ENCODE data around the gene LRP1B. TPM values are rescaled to one million over a fixed set of nuclear protein-coding genes. Genes with fewer than 3 reads are reported as not detected.

Gene LRP1B
- total RNA-seq, 2 donors from 2014 or later: 0.91 to 1.2 TPM

DNA sequence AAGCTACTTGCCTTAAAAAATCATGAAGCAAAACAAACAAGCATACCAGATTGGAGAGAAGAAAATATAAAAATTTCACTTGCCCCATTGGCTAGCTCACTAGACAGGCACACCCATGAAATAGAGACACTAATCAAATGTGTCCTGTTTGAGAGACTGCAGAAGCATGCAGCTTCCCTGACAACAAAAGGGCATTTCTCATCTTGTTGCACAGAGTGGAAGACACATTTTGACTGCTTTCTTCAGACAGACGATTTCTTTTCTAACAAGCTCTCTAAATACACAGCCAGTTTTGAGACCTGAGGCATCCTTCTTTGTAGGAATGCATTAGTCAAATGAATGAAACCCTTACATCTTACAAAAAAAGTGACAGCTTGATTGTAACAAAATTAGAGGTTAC, 1792.0 kb downstream of the LRP1B start:
- H3K27me3 ChIP-seq (replicated peaks; ENCODE audit: insufficient read depth): no peaks in the 10 kb centered on the region
- intact Hi-C loops (cut with DNase I): no loop called here
- TF ChIP-seq POLR2AphosphoS5 (IDR thresholded peaks at IDR 0.05) (no peak), POLR2A (IDR thresholded peaks at IDR 0.05) (no peak)
- TF ChIP-seq, protein P1, sequence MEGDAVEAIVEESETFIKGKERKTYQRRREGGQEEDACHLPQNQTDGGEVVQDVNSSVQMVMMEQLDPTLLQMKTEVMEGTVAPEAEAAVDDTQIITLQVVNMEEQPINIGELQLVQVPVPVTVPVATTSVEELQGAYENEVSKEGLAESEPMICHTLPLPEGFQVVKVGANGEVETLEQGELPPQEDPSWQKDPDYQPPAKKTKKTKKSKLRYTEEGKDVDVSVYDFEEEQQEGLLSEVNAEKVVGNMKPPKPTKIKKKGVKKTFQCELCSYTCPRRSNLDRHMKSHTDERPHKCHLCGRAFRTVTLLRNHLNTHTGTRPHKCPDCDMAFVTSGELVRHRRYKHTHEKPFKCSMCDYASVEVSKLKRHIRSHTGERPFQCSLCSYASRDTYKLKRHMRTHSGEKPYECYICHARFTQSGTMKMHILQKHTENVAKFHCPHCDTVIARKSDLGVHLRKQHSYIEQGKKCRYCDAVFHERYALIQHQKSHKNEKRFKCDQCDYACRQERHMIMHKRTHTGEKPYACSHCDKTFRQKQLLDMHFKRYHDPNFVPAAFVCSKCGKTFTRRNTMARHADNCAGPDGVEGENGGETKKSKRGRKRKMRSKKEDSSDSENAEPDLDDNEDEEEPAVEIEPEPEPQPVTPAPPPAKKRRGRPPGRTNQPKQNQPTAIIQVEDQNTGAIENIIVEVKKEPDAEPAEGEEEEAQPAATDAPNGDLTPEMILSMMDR (IDR thresholded peaks at IDR 0.05): no peak
- DNase-seq (ENCODE audit: low spot score): no peak
- no peak overlapping the region for H3K4me3 ChIP-seq
- no peaks in the 10 kb centered on the region for H3K9me3 ChIP-seq
- no peaks in the 10 kb centered on the region for H3K4me1 ChIP-seq (replicated peaks)
- no peak overlapping the region for H3K27ac ChIP-seq
- no peaks in the 10 kb centered on the region for H3K36me3 ChIP-seq
- 17% methylated on average over 1 of the region's 1 CpG for WGBS

- intact Hi-C loops (cut with DNase I): no loop called here
- H3K27ac ChIP-seq: no peak overlapping the region
- WGBS: 92% methylated on average over 4 of the region's 4 CpGs
- no peaks in the 10 kb centered on the region for H3K36me3 ChIP-seq
- H3K27me3 ChIP-seq (replicated peaks; ENCODE audit: insufficient read depth): no peaks in the 10 kb centered on the region
- no peak overlapping the region for H3K4me3 ChIP-seq
- H3K4me1 ChIP-seq (replicated peaks): no peaks in the 10 kb centered on the region
- TF ChIP-seq, protein P1 (IDR thresholded peaks at IDR 0.05): no peak
- TF ChIP-seq POLR2AphosphoS5 (IDR thresholded peaks at IDR 0.05): no peak
- no peak for TF ChIP-seq POLR2A (IDR thresholded peaks at IDR 0.05)
- H3K9me3 ChIP-seq: no peaks in the 10 kb centered on the region
- no peak for DNase-seq (ENCODE audit: low spot score)
Observed at GRCh38 chr2:140337061-140337460, 1793.8 kb downstream of the LRP1B start.

- intact Hi-C loops (cut with DNase I): no loop called here
- WGBS: 94% methylated on average over 3 of the region's 3 CpGs
Observed at GRCh38 chr2:140316345-140316744, 1814.5 kb downstream of the LRP1B start.

GRCh38 chr2:140311905-140312304, 1818.9 kb downstream of the LRP1B start:
- WGBS: 0% methylated on average over 1 of the region's 1 CpG
- TF ChIP-seq POLR2A (IDR thresholded peaks at IDR 0.05): no peak
- TF ChIP-seq, protein P1 (IDR thresholded peaks at IDR 0.05): no peak
- no peak for TF ChIP-seq POLR2AphosphoS5 (IDR thresholded peaks at IDR 0.05)

More at GRCh38 chr2:140316345-140316744, 1814.5 kb downstream of the LRP1B start:
- TF ChIP-seq POLR2A (IDR thresholded peaks at IDR 0.05): no peak
- TF ChIP-seq, protein P1 (IDR thresholded peaks at IDR 0.05): no peak
- no peak for TF ChIP-seq POLR2AphosphoS5 (IDR thresholded peaks at IDR 0.05)
- H3K36me3 ChIP-seq: no peaks in the 10 kb centered on the region
- H3K27ac ChIP-seq: no peak overlapping the region
- DNase-seq (ENCODE audit: low spot score): no peak
- H3K4me1 ChIP-seq (replicated peaks): no peaks in the 10 kb centered on the region
- no peak overlapping the region for H3K4me3 ChIP-seq
- H3K27me3 ChIP-seq (replicated peaks; ENCODE audit: insufficient read depth): no peaks in the 10 kb centered on the region
- H3K9me3 ChIP-seq: no peaks in the 10 kb centered on the region

DNA sequence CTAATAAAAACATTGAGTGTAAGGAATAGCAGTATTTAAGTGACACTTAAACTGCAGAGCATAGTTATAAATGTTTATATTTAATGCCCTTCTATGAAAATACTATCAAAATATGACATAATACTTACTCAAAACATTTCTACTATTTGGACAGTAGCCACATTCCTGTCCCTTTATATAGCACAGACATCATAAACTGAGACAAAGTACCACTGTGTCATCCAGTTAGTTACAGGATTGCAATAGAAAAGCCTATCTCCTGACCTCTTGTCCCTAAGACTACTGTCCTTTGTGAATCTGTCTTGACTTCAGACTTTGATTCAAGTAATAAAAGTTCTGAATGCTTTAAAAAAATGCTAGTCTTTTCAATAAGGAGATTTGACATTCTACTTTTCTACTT, 1822.1 kb downstream of the LRP1B start:
- intact Hi-C loops (cut with DNase I): no loop called here
- no peak overlapping the region for H3K4me3 ChIP-seq
- H3K27ac ChIP-seq: no peak overlapping the region
- TF ChIP-seq POLR2A (IDR thresholded peaks at IDR 0.05) (no peak), POLR2AphosphoS5 (IDR thresholded peaks at IDR 0.05) (no peak)
- TF ChIP-seq, protein P1 (IDR thresholded peaks at IDR 0.05): no peak
- DNase-seq (ENCODE audit: low spot score): no peak
- H3K36me3 ChIP-seq: no peaks in the 10 kb centered on the region
- no peaks in the 10 kb centered on the region for H3K27me3 ChIP-seq (replicated peaks; ENCODE audit: insufficient read depth)
- H3K4me1 ChIP-seq (replicated peaks): no peaks in the 10 kb centered on the region
- no peaks in the 10 kb centered on the region for H3K9me3 ChIP-seq

More at GRCh38 chr2:140311905-140312304, 1818.9 kb downstream of the LRP1B start:
- H3K4me3 ChIP-seq: no peak overlapping the region
- no peaks in the 10 kb centered on the region for H3K4me1 ChIP-seq (replicated peaks)
- intact Hi-C loops (cut with DNase I): no loop called here
- no peaks in the 10 kb centered on the region for H3K9me3 ChIP-seq
- H3K27me3 ChIP-seq (replicated peaks; ENCODE audit: insufficient read depth): no peaks in the 10 kb centered on the region
- no peaks in the 10 kb centered on the region for H3K36me3 ChIP-seq
- H3K27ac ChIP-seq: no peak overlapping the region
- no peak for DNase-seq (ENCODE audit: low spot score)
